ENCODE data around the gene KRT3.

Gene KRT3

DNA sequence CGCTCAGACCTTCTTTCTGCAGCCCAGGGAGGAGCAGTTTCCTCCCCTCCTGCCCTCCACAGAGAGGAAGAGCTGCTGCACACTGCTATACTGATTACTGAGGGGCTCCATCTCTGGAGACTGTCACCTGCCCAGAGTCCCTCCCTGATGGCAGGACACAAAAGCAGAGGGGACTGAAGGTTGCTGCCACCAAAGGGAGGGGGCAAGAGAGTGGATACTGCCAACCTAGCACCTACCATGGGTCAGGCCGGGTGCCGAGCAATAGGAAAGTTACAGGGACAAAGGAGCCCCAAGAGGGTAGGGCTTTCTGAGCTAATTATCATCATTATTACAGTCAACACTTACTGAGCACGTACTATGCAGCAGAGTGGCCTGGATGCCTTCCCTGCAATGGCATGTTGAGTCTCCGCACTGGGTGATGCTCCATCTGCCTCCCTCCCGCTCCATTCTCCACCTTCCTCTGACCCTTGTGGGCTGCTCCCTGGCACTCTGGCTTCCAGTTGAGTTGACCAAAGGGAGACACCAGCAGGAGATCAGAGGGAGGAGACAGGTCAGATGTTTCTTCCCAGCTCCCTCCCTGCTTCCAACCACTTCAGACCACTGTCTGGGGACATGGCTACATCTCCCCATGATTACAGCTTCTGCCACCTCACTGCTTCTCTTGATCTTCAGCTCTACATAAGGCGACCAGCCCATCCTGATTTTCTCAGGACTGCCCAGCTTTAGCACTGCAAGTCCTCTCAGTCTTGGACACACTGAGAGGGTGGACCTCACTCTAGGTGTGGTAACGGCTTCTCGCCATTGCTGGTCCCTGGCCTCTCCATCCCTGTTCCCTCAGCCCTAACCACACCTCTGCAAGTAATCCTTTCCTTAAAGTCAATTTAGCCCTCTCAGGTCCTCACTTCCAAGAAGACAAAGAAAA, 40.8 kb upstream of the KRT3 start:
- H3K4me3 ChIP-seq (ENCODE audit: low read depth, low read length) = no peak overlapping the region
- TF ChIP-seq, protein P1, sequence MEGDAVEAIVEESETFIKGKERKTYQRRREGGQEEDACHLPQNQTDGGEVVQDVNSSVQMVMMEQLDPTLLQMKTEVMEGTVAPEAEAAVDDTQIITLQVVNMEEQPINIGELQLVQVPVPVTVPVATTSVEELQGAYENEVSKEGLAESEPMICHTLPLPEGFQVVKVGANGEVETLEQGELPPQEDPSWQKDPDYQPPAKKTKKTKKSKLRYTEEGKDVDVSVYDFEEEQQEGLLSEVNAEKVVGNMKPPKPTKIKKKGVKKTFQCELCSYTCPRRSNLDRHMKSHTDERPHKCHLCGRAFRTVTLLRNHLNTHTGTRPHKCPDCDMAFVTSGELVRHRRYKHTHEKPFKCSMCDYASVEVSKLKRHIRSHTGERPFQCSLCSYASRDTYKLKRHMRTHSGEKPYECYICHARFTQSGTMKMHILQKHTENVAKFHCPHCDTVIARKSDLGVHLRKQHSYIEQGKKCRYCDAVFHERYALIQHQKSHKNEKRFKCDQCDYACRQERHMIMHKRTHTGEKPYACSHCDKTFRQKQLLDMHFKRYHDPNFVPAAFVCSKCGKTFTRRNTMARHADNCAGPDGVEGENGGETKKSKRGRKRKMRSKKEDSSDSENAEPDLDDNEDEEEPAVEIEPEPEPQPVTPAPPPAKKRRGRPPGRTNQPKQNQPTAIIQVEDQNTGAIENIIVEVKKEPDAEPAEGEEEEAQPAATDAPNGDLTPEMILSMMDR (IDR thresholded peaks at IDR 0.05; ENCODE audit: low read depth, low read length) = no peak

- no peak overlapping the region for H3K4me3 ChIP-seq (ENCODE audit: low read depth, low read length)
- TF ChIP-seq, protein P1 (IDR thresholded peaks at IDR 0.05; ENCODE audit: low read depth, low read length) = no peak
Observed at GRCh38 chr12:52836042-52836466, 40.1 kb upstream of the KRT3 start.

- no peak overlapping the region for H3K4me3 ChIP-seq (ENCODE audit: low read depth, low read length)
- TF ChIP-seq, protein P1 (IDR thresholded peaks at IDR 0.05; ENCODE audit: low read depth, low read length) = no peak
Observed at GRCh38 chr12:52835271-52836041, 39.5 kb upstream of the KRT3 start.

DNA sequence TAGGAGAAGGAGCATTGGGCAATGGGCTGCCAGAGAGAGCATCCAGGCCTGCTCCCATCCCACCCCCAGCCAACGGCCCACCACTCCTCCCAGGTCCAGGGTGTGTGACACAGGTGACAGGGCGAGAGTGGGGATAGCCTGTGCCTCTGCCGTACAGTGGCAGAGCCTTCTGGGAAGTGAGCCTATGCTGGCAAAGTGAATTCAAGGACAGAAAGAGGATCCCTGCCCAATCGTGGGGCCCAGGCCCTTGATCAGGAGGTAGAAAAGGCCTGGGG, 38.7 kb upstream of the KRT3 start:
- TF ChIP-seq, protein P1 (IDR thresholded peaks at IDR 0.05; ENCODE audit: low read depth, low read length) = no peak

DNA sequence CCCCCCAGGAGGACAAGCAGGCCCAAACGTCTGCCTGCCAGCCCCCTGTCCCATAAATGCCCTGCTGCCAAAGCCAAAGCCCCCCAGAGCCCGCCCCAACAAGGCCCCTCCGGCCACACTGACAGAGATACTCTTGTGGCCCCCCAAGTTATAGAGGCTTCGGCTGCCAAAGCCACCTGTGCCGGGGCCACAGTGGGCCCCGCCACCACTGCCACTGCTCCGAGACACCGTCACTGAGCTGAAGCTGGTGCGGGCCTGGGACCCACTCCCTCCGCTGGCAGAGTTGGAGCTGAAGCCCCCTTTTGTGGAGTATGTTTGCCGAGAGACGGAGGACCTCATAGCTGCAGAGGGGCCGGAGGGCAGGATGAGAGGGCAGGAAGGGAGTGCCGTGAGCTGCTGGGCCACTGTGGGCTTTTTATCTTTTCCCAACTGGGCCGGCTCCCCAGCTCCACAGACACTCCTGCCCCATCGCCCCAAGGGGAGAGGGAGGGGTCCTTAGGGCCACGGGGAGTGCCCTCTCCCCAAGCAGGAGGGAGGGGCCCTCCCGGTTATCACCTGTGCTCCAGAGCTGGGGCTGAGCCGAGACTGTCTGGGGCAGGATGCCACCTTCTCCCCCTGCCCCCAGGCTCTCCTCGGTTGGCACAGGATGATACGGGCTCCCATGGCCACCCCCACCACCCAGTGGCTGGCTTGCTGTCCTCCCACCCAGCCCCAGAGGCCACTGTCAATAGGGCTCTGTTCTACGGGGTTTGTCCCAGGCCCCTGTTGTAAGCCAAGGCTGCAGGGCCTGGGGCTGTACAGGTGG, 38.2 kb upstream of the KRT3 start, which contains the start of gene KRT79:
Gene KRT79, minus strand, starts transcription at position 390 of the 805 bp plus-strand sequence. Its CDS starts 51 bp downstream, at position 339.
- TF ChIP-seq, protein P1 (IDR thresholded peaks at IDR 0.05; ENCODE audit: low read depth, low read length) = no peak
- no peak within 1 kb of the TSS for H3K4me3 ChIP-seq (ENCODE audit: low read depth, low read length)

More for the DNA sequence above, 38.7 kb upstream of the KRT3 start:
- H3K4me3 ChIP-seq (ENCODE audit: low read depth, low read length) = no peak overlapping the region

GRCh38 chr12:52832985-52833905, 37.3 kb upstream of the KRT3 start:
- TF ChIP-seq, protein P1 (IDR thresholded peaks at IDR 0.05; ENCODE audit: low read depth, low read length) = no peak
- H3K4me3 ChIP-seq (ENCODE audit: low read depth, low read length) = no peak overlapping the region

All from WI38 (cell line).